ENCODE results near the gene TMPRSS4. TPM values are rescaled to one million over a fixed set of nuclear protein-coding genes. Genes with fewer than 3 reads are reported as not detected.

TMPRSS4 gene
- total and polyA plus RNA-seq, 2 of the 4 experiments (the other 2 are of a cell fraction): not detected

GRCh38 chr11:118152020-118152551 is 75.2 kb downstream of the TMPRSS4 start:
- TF ChIP-seq BHLHE40 (IDR thresholded peaks at IDR 0.05; ENCODE audit: low read depth, low read length): no peak
- no peak for TF ChIP-seq SMC3 (IDR thresholded peaks at IDR 0.05; ENCODE audit: low read depth, low read length)
- TF ChIP-seq RAD21 (IDR thresholded peaks at IDR 0.05; ENCODE audit: low read length): no peak
- TF ChIP-seq NFE2L2 (IDR thresholded peaks at IDR 0.05; ENCODE audit: low read depth, low read length): no peak
- no peak for TF ChIP-seq USF2 (IDR thresholded peaks at IDR 0.05; ENCODE audit: low read depth, low read length)
- no peak for TF ChIP-seq MAZ (IDR thresholded peaks at IDR 0.05; ENCODE audit: borderline replicate concordance, low read depth, low read length)
- TF ChIP-seq ELK1 (IDR thresholded peaks at IDR 0.05; ENCODE audit: borderline replicate concordance, low read depth, low read length): no peak
- TF ChIP-seq FOS (IDR thresholded peaks at IDR 0.05; ENCODE audit: low read depth, low read length): no peak
- TF ChIP-seq MAFK (IDR thresholded peaks at IDR 0.05; ENCODE audit: low read depth, low read length): no peak
- no peak for TF ChIP-seq CEBPB (IDR thresholded peaks at IDR 0.05; ENCODE audit: low read depth, low read length)
- no peak for TF ChIP-seq POLR2A (IDR thresholded peaks at IDR 0.05; ENCODE audit: low read depth, low read length)
- TF ChIP-seq CTCF (conservative IDR thresholded peaks at IDR 0.05; ENCODE audit: low read depth, low read length): no peak
- Histone ChIP-seq H4K20me1 (ENCODE audit: insufficient read depth, low read length) (no peaks in the 10 kb centered on the region), H4K91ac (ENCODE audit: insufficient read depth, low read depth, low read length) (no peak overlapping the region), H3K14ac (replicated peaks; ENCODE audit: low read depth, low read length) (no peak overlapping the region), H4K5ac (ENCODE audit: low read depth, low read length) (no peak overlapping the region), H3K4ac (ENCODE audit: low read depth, low read length) (no peak overlapping the region), H2BK15ac (ENCODE audit: low read depth, low read length) (no peak overlapping the region), H2AK5ac (ENCODE audit: low read depth, low read length) (no peak overlapping the region), H3K4me1 (ENCODE audit: control insufficient read depth, insufficient read depth, low read length) (no peaks in the 10 kb centered on the region; the same call in 1 of the 2 replicates), H2BK20ac (ENCODE audit: low read depth, low read length) (no peak overlapping the region), H3K18ac (ENCODE audit: low read depth, low read length) (no peak overlapping the region), H3K23ac (ENCODE audit: low read depth, low read length) (no peak overlapping the region), H3K27ac (ENCODE audit: insufficient read depth, low read length) (no peak overlapping the region), H3K4me3 (ENCODE audit: insufficient read depth, low read depth, low read length) (peak overlapping the region; percentile 39), H2BK120ac (ENCODE audit: low read depth, low read length) (no peak overlapping the region), H2AK9ac (replicated peaks; ENCODE audit: low read depth, low read length, poor library complexity) (no peak overlapping the region), H3K36me3 (ENCODE audit: control insufficient read depth, insufficient read depth, low read length) (no peaks in the 10 kb centered on the region), H3K9me3 (ENCODE audit: control insufficient read depth, insufficient read depth, low read length) (no peaks in the 10 kb centered on the region), H3K4me2 (ENCODE audit: low read depth, low read length) (peak overlapping the region; percentile 93; the same call in 1 of the 2 replicates), H3K56ac (ENCODE audit: extremely low read depth, insufficient read depth, low read length) (no peak overlapping the region), H4K8ac (ENCODE audit: low read depth in 2 of 2, low read length in 2 of 2) (no peak overlapping the region), H3K27me3 (ENCODE audit: control insufficient read depth, insufficient read depth, low read length) (peaks cover 74% of the 10 kb centered on the region), H3K79me1 (ENCODE audit: low read depth in 1 of 2, low read length in 2 of 2) (no peaks in the 10 kb centered on the region), H2BK5ac (ENCODE audit: low read depth, low read length, poor library complexity, severe bottlenecking) (no peak overlapping the region), H2AFZ (replicated peaks; ENCODE audit: low read length, poor library complexity) (peak overlapping the region; percentile 78), H3K9ac (ENCODE audit: low read depth, low read length) (0 out of 2 replicates have a peak overlapping the region, but pooled peaks have one; percentile 12), H3K9me1 (ENCODE audit: insufficient read depth, low read length) (no peaks in the 10 kb centered on the region)
- ChIA-PET CTCF (no interaction called here), POLR2A (ENCODE audit: unreplicated experiment) (interaction anchor here (0.6 kb wide), 1 partner anchor 480 kb away, joined by 13 read pairs; no protein-coding TSS in a partner anchor)
- no TSS peak for BruUV-seq (replicated peaks)
- DNase-seq (no peak), ATAC-seq (ENCODE audit: low read depth) (no peak)
- in situ Hi-C loops (cut with MboI; ENCODE audit: low sequenced_read_pairs) (no loop called here), dilution Hi-C loops (cut with HindIII; ENCODE audit: low sequenced_read_pairs, unreplicated experiment) (no loop called here), intact Hi-C loops (cut with micrococcal nuclease) (no loop called here)
- WGBS, 2 experiments (ENCODE audit: extremely low coverage in 2 of 2, insufficient read length in 1 of 2): no CpG with 5 or more reads among the region's 16 CpGs

Measured in IMR-90 (cell line).